Measurements from ENCODE around the gene PICALM.

PICALM gene

DNA sequence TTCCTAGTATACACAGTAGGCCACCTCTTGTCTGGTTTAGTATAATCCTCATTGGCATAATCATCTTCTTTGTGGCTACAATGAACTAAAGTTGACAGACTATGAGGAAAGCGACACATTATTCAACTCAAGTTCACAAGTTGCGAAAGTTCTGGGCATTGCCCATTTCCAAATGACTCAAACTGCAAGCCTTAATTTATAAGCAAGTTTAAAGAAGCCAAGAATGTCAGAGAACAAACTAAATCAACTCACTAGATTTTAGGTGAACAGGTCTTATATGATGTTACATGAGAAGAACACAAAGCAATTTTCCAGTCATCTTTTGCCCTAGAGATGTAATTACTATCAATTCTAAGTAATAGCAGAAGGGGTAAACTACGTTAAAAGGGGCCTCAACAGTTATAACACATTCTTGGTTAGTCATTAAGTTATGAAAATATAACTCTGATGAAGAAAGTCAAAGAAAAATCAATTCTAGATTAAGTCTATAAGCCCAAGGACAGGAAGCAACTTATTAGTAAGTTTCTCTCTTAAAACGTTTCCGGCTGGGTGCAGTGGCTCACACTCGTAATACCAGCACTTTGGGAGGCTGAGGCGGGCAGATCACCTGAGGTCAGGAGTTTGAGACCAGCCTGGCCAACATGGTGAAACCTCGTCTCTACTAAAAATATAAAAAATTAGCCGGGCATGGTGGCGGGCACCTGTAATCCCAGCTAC lies 21.5 kb downstream of the PICALM start:
- peak; percentile 69 for DNase-seq

DNA sequence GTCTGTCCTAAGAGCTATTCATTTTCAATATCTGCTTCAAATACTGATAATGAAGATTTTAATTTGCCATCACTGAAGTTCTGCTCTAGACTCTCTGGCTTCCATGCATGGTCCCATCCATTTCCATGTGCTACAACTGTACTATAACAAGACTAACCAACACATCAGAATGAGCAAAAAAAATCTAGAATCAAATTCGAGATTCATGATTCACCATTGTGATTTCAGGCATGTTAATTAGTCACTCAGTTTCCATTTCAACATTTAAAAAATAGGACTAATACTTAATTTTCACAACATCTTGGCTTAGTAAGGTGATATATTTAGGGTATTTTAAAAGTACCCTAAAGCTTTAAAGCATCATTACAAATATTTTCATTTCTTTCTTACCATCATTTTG lies 22.8 kb downstream of the PICALM start:
- DNase-seq: no peak

DNA sequence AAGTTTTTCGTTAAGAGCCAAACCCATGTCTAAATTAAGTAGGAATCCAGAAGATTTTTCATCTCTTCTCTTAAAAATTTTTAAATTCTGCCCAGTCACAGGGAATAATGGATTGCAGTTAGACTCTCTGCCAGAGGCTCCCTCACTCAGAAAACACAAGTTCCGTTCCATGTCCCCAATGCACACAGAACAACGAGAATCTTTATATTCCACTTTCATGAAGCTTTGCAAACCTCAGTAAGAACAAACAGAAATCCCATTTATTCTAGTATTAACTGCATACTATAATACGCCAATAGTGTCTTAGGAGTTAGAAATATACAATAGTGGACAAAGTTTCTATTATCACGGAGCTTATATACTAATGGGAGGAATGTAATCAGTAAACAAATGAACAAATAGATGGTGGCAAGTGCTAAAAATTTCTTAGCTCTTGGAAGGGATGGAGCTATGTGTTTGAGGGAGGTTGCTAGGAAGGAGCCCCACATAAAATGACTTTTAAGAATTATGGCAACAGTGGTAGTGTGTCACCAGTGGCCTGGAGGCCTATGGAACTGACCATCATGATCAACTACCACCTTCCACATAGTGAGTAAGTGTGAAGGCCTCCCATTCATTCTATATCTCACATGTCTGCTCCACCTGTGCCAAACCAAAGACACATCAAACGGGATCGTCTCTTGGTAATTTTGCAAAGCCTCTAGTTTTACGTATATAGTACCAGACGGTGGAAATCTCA lies 24.9 kb downstream of the PICALM start:
- no peak for DNase-seq

DNA sequence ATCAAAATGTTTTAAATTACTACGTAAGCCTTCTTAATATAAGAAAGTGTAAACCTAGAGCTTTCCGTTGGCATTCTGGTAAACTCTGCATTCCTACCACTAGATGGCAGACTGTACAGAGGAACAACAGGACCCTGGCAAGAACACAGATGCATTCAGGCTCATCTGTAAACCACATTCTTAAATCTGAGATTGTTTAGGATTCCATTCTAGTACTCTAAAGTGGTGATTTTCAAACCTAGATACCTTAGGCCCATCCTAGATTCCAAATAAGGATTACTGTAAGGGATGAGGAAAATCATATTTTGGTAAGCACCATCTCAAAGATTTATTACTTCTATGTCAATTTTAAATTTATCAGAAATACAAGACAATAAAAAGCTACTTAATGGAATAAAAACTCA lies 26.9 kb downstream of the PICALM start:
- peak; percentile 48 for DNase-seq

DNA sequence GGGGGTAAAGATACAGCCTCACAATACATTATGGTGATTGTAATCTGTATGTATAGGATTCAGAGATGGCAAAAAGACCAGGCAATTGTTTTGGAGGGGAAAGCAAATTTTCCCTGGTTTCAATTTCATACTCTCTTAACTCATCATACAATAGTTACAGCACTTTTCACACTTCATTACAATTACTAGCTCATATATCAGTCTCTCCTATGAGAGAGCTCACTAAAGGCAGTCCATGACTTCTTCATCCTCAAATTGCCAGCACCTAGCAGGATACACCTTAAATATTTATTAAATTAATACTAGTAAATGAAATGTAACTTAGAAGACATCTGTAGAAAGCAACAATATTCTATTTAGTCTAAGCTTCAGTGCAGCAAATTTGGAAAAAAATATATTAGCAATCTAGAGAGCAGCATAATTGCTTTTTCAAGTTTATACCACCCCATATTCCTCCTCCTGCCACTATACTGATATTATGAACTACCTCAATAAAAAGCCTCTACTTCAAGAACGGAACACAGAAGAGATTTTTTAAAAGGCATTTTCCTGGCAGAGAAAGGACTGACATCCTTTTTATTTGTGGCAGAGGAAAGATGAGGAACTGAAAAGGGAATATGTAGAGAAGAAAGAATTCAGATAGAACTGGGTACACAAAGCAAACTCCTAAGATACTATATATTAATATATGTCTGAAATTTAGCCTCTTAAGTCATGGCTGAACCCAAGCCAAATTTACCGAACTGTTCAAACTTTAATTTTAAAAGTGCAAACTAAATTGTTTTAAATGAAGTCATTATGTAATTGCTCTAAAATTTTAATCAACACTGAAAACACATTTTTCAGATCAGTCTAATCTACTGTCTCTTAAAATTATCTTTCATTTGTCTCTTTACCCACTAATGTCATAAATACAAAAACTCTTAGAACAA lies 27.7 kb downstream of the PICALM start:
- no peak for DNase-seq

DNA sequence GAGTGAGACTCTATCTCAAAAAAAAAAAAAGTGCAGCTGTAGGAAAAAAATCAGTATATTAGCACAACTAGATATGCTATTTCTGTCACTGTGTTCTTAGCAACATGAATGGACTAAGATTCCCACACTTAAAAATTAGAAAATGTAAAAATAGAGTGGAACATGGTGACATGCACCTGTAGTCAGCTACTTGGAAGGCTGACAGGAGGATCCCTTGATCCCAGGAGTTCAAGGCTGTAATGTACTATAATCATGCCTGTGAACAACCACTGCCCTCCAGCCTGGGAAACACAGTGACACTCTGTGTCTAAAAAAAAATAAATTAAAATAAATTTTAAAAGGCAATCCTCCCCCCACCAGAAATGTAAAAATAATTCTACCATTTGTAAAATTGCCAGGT lies 29.8 kb downstream of the PICALM start:
- no peak for DNase-seq

DNA sequence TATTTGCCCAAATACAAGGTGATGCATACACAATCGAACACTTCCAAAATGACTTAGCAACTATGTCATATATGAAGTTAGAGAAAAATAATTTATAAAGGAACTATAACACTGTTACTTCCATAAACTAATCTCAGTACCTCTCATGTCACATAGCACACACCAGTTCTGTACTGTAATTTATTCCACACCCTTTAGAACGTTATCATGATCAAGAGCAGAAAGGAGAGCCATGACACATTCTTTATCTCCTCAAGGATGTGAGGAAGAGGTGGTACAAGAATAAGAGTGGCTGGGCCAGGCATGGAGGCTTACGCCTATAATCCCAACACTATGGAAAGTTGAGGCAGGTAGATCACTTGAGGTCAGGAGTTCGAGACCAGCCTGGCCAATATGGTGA lies 31.1 kb downstream of the PICALM start:
- no peak for DNase-seq

DNA sequence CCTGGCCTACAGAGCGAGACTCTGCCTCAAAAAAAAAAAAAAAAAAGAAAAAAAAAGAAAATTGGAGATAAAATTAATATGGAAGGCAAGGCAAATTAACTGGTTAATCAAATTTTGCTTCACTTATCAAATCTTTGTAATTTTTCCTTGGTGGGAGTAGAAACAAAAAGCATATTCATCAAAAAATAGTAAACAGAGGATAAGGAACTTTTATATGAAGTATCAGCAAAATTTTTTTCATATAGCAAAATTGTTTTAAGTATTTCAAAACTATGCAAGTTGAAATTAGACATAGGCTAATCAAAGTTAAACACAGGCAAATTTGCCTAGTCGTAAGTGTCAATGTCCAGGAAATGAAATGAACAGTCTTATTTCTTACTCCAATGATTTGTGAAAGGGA lies 33.0 kb downstream of the PICALM start:
- no peak for DNase-seq

DNA sequence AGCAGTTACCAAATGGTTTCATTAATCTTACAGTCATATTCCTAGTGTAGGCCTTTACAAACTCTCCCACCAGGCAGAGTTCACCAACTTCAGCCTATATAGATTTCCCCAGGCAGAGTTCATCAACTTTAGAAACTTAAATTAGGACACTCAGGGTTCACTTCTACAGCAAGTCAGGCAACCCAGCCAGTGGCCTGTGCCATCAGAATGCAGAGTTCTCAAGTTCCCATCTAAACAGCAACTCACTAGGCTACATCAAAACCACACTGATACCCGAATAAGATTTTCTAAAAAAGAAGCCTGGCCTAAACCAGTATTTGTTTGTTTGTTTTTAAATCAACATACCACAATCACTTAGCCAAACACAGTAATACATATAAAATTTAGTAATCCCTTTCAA lies 33.7 kb downstream of the PICALM start:
- DNase-seq: no peak

DNA sequence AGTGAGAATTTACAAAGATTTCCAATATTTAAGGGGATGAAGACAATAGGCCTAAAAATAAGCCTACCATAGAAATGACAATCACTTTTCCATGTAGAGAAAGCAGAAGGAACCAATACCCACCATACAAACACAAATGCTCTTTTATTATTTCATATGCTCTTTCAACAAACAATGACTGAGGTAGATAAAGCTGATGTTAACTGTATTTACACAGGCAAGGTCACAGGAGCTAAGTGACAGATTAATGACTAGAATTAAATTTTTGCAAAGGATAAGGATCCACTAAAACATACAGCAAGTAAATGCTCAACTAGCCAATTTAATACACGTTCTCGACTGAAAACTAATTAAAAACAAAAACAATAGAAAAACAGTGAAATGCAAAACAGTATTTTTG lies 34.2 kb downstream of the PICALM start:
- no peak for DNase-seq

DNA sequence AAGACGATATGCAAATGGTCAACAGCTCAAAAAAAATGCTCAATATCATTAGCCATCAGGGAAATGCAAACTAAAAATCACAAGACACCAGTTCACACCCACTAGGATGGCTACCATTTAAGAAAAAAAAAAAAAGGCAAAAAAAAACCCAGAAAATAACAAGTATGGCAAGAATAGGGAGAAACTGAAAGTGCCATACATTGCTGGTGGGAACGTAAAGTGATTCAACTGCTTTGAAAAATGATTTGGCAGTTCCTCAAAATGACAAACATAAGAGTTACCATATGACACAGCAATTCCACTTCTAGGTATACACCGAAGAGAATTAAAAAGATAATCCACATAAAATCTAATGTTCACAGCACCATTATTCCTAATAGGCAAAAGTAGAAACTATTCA lies 47.5 kb downstream of the PICALM start:
- no peak for DNase-seq

DNA sequence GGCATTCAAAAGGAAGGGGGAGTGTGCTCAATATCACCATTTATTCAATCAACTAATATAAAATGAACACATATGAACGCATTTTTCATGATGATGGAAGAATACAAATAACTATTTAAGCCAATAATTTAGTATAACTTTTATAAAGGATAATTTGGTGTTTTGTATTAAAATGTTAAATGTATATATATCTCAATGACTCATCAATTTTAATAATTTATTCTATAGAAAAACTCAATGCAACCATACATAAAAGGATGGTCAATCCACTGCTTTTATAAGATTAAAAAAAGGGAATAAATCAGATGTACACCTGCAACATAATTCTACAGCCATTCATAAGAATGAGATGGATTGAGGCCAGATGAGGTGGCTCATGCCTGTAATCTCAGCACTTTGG lies 50.6 kb downstream of the PICALM start:
- DNase-seq: no peak

DNA sequence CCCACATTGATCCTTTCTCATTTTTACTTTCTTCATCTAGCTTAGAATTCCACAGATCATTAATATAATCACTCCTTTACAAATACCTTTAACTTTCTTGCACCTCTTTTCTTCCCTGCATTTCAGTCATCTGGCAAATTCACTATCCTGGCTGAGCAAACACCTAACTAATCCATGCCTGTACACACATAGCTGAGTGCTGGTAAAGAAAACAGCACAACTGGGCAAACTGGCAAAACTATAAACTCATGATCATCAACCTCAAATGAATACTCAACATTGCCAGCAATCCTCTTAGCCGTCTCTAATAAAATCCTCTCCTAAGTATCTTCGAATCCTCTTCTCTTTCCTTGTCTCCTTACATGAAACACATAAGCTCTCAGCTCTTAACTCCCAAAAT lies 52.4 kb downstream of the PICALM start:
- DNase-seq: no peak

DNA sequence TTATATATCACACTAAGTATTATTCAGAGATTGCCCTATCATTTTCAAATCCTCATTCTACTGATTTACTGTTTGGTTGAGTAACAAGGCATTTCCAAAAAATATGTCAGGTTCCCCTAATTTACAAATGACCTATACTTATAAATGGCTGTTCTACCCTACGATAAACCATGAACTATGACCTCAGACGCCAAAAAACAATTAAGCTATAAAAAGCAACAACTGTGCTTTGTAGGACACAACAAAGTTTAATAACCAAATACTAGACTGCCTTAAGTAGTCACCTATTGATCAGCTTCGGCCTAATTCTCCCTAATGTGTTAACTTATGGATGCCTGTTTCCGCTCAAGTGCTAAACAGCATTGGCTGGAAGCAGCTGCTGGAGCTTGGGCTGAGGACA lies 53.2 kb downstream of the PICALM start:
- DNase-seq: no peak

DNA sequence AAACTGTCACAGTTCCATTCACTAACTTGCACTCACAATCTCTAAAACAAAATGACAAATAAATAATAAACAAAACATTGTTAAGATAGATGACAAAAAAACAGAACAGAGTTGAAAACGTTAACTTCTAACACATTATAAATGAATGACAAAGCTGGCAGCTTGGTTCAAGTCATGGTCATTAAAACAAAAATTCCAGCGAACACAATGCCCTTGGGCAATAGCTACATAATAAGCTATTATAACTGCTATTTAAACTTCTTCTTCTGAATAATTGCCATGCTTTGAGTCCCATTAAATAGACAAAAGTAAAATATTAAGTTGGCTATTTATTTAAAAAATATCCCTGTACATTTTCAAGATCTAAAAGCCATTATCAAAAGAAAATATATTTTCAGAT lies 54.7 kb downstream of the PICALM start:
- no peak for DNase-seq

DNA sequence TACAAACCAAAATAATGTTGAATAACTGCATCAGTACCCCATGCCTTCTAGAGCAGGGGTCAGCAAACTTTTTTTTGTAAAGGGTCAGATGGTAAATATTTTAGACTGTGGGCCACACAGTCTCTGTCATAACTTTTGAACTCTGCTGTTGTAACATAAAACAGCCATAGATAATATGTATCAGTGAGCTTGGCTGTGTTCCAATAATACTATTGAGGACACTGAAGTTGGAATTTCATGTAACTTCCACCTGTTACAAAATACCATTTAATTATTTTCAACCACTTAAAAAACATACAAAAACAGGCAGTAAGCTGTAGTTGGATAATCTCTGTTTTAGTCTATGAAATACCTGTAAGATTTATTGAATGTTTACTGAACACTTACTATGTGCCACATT lies 55.2 kb downstream of the PICALM start:
- DNase-seq: no peak

DNA sequence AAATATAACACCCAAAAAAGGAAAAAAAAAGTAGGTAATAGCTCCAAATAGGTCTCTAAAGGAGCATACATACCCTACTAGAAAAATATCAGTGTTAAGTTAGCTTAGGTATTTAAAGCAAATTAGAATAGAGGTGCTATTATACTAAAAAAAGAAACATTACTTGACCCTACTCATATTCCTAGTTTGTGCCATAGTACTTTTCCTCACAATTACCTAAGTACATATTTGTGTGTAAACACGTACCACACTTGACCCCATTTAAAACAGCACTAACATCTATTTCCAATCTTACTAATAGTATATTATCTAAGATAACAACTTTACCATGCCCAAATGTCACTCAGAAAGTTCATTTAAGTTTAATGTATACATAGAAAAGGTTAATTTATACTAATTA lies 57.7 kb downstream of the PICALM start:
- DNase-seq: no peak

DNA sequence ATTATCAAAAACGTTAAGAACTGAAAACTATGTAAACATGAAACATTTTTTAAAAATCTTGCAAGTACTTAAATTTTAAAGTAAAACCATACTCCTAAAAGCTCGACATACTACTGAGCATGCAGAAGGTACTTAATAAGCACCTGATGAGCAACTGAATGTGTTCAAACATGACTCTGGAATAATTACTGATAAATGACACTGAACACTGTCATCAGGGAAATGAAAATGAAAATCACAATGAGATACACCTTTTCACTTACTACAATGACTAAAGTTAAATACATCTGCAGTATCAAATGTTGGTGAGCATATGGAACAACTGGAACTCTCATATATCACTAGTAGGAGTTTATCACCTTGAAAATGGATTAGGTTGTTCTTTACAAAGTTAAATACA lies 65.2 kb downstream of the PICALM start:
- DNase-seq: no peak

DNA sequence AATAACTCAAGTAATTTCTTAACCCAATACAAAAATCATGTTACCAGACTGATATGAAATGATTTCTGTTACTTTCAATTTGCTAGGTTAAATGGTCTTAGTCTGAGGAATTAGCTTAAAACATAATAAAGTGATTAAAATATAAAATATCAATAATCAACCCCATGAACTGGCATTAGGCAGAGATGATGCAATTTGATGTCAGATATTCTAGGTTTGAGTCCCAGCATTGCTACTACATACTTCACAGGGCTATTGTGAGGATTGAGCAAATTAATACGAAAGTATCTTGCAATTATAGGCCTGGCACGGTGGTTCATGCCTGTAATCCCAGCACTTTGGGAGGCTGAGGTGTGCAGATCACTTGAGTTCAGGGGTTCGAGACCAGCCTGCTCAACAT lies 66.5 kb downstream of the PICALM start:
- no peak for DNase-seq

DNA sequence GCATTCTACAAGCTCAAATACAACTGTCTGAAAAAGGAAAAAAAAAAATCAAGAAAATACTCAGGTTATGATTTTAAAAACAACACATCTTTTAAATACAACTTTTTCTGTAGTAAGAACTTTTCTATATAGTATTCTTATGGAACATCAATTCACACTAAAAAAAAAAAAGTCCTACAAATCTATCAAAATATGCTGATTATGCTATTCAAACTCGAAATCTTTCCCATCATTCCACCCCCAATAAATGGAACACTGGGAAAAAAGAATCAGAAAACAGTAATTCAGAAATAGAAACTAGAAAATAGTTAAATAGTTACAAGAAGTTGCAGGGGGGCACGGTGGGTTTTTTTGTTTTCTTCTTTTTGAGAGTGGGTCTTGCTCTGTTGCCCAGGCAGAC lies 77.4 kb downstream of the PICALM start:
- no peak for DNase-seq

DNA sequence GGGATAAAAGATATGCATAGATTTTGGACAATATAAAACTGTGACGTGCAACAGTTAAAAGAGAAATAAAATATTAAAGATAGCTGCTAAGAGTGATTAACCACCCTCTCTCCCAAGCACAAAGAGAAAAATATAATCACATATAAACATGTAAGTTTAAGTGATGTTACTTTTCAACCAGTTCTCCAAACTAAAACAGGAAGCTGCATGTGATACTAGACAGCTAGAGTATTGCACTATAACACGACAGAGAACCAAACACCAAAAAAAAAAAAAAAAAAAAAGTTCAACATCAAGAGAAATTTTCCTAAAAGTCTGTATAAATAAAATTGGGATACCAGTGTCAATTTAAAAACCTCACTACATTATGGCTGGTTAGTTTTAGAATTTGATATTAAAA lies 79.1 kb downstream of the PICALM start:
- DNase-seq: no peak

DNA sequence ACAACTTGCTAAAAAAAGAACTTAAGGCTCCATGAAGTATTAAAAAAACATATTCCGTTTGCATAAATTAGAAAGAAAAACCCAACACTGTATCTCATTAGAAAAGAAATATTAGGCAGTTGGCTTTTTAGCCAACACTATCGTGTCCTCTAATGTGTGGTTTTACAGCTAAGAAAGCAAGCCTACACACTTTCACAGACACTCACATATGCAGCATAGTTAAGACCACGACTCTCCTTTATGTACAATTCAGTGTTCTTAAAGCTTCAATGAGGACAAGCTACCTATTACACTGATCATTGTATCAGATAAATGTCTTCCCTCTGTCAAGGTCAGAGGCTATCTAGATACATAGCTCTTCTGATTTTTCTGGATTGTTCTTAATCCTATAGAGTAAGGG lies 80.1 kb downstream of the PICALM start:
- no peak for DNase-seq

DNA sequence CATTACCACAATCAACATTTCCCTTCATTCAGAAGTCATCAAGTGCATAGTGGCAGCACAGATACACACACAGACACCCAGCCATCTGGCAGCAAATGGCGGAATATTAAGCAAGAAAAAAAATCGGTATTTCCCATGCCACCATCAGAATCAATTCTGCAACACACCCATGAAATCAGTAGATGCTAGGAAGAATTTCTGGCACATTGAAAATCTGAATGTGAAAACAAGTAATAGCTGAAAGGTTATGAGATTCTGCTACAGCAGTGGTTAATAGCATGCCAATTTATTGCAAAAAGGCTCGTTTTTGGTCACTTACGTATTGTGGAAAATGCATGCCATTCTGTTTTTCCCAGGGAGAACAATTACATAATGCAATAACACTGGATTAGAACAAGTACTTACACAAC lies 91.1 kb downstream of the PICALM start:
- DNase-seq: no peak

DNA sequence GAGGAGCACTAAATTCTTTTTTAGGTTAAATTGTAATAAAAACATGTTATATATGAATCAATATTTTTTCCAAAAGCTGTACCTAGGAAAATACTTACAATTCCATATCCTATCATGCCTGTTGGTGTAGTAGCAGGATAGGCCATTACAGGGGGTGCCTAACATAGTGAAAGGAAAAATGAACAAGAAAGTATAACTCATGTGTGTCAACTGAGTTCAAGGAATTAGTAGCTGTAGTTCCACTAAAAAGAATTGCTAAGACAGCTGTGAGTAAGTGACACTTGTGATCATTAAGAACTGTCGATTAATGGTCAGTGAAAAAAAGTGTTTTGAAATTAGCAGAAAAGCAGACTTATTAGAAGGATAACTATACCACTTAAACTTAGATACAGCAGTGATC lies 92.4 kb downstream of the PICALM start:
- no peak for DNase-seq
